ENCODE measurements around the gene ZNF213.

- TF ChIP-seq CTCF (IDR thresholded peaks at IDR 0.05) (no peak), POLR2AphosphoS5 (IDR thresholded peaks at IDR 0.05; ENCODE audit: low read depth, low read length) (no peak)
Measured at GRCh38 chr16:3085868-3086595, 48.8 kb upstream of the ZNF213 start.

All from Panc1 (cell line).